Activated CD4-positive, CD25-positive, alpha-beta regulatory T cell (primary cell): ENCODE results near the gene OGFOD3.

Experiments used
- DNase-seq, 4 experiments: peaks; one replicate each; lab custom pipeline; 2025; lab: John Stamatoyannopoulos, UW

The OGFOD3 gene

GRCh38 chr17:82446649-82447048 lies 28.3 kb upstream of the OGFOD3 start:
- no peak for DNase-seq

DNA sequence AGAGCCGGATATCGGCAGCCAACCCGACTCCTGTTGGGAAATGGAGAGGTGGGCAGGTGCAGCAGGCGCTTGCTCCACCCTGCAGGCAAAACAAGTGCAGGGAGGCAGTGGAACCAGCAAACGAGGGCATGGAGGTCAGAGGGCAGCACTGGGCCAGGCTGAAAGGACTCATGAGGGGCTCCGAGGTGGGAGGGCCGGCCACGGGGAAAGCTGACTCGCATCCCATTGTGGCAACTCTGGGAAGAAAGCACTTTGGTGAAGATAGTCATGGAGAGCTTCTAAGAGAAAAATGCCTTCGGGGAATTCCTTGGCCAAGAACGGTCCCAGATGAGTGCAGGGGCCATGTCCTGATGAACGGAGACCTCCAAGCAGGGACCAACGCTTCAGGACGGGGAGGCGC lies 27.7 kb upstream of the OGFOD3 start:
- DNase-seq: no peak

GRCh38 chr17:82445542-82445941 lies 27.2 kb upstream of the OGFOD3 start:
- no peak for DNase-seq

DNA sequence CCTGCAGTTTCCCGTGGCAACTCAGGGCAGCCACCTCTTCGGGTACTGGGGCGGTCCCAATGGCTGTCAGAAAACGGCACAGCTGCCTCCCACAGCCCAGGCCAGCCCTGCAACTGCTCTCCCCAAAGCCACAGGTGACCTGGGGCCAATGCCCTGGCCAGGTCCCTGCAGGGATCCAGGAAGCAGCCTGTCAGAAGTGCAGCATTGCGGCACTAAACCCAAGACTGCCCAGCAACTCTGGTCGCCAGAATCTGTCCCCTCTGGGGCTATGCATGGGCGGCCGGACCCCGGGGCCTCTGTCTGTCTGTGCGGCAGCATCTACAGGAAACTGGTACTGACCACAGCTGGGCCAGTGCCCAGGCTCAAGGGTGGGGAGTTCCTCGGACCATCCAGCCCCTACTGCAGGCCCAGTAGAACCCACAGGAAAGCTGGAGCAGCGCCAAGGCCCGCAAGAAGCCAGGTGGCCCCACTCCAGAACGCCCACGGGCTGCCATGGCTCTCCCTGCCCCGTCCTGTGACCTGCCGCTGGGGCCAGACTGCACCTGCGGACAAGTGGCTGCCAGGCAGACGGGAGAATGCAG lies 26.6 kb upstream of the OGFOD3 start:
- no peak for DNase-seq

GRCh38 chr17:82444284-82444893 lies 26.0 kb upstream of the OGFOD3 start:
- no peak for DNase-seq

- DNase-seq: no peak
Observed at GRCh38 chr17:82443465-82444283, 25.3 kb upstream of the OGFOD3 start.

- no peak for DNase-seq
Observed at GRCh38 chr17:82442643-82443464, 24.5 kb upstream of the OGFOD3 start.

- DNase-seq: no peak
Observed at GRCh38 chr17:82441691-82442487, 23.5 kb upstream of the OGFOD3 start.

DNA sequence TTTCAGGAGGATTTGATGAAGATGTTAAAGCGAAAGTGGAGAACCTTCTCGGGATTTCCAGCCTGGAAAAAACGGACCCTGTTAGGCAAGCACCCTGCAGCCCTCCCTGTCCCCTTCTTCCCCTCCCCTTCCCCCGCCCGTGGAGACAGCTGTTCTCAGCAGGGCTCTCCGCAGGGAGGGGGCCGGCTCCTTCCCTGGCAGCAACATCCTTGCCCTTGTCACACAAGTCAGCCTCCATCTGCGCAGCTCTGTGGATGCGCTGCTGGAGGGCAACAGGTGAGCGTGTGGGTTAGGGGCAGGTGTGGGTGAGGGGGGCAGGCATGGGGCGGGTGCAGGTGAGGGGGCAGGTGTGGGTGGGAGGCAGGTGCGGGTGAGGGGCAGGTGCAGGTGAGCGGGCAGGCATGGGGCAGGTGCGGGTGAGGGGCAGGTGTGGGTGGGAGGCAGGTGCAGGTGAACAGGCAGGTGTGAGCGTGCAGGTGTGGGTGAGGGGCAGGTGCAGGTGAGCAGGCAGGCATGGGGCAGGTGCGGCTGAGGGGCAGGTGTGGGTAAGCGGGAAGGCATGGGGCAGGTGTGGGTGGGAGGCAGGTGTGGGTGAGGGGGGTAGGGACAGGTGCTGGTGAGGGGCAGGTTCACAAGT lies 22.7 kb upstream of the OGFOD3 start:
- no peak for DNase-seq

- no peak for DNase-seq
Observed at GRCh38 chr17:82440469-82440981, 22.1 kb upstream of the OGFOD3 start.

- DNase-seq: no peak
Observed at GRCh38 chr17:82439829-82440365, 21.5 kb upstream of the OGFOD3 start.

GRCh38 chr17:82439194-82439828 lies 20.9 kb upstream of the OGFOD3 start:
- no peak for DNase-seq

GRCh38 chr17:82438401-82439193 lies 20.2 kb upstream of the OGFOD3 start:
- DNase-seq: no peak

DNA sequence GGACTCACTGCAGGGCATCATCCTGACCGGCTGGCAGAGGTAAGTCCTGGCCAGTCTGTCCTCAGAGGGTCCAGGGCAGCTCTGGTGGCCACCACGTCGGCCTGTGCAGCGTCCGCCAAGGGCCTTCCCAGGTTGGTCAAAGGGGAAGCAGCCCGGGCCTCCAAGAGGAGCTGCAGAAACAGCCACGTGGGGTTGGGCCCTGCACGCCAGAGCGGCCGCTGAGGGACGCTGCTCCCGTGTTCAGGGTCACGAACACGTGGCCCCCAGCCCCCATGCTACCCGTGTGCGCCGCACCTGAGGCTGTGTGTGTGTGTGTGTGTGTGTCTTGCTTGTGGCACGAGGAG lies 18.9 kb upstream of the OGFOD3 start:
- no peak for DNase-seq

DNA sequence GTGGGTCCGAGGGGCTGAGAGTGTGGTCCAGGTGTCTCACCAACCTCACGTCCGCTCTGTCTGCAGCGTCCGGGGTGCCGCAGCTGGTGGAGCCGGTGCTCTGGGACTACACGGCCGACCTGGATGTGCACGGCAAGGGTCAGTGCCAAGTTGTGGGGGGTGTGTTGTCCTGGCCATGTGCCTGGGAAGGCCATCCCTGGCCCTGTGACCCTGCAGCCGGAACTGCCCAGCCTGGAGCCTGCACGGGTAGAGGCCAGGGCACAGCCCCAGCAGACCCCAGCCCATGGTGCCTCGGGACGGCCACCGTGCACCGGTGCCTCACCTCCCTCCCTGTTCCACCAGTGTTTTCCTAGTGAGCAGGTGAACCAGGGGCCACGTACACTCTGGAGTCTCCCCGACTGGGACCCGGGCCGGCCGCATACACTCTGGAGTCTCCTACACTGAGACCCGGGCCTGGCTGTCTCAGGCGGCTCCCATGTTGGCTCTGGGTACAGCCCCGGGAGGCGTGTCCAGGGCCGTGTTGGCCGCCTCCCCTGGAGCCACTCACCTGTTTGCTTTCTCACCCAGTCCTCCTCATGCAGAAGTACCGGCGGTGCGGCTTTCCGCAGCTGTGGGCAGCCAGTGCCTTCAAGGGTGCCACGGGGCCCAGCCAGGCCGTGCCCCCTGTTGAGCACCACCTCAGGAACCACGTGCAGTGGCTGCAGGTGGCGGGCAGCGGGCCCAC lies 18.4 kb upstream of the OGFOD3 start:
- no peak for DNase-seq

DNA sequence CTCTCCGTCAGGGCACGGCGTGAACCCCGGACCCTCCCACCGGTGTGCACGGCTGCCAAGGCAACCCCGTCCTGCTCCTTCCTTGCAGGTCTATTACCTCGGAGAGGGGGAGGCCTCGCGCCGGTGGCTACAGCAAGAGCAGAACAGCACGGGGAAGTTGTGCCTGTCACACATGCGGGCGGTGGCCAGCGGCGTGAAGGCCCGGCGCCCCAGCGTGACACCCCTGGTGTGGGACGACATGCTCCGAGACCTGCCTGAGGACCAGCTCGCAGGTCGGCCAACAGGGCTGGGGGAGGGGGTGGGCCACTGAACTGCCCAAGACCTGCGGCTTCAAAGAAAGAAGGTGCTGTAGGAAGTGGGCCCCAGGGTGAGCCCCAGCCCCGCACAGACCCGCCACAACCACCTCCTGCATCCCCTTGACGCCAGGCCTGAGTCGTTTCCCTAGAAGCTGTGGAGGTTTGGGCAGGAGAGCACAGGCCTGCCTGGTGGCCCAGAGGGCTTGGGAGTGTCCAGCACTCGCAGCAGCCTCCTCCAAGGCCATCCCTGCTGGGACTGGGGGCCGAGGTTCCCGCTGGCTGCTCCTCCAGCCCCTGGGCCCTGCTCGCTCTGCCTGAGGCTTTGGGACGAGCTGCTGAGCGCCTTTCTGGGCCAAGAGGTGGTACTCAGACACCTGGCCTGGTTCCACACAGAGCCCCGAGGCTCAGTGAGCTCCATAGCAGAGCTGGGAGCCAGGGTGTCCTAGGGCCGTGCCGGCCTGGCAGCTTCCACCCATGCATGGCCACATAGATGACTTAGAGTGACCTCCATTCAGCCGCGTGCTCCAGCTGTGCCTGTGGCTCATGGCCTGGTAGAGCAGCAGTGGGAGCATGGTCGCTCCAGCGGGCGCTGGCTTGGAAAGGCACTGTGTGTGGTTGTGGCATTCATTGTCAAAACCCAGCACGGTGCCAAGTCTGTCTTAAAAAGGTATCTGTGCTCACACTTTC lies 17.5 kb upstream of the OGFOD3 start:
- no peak for DNase-seq

DNA sequence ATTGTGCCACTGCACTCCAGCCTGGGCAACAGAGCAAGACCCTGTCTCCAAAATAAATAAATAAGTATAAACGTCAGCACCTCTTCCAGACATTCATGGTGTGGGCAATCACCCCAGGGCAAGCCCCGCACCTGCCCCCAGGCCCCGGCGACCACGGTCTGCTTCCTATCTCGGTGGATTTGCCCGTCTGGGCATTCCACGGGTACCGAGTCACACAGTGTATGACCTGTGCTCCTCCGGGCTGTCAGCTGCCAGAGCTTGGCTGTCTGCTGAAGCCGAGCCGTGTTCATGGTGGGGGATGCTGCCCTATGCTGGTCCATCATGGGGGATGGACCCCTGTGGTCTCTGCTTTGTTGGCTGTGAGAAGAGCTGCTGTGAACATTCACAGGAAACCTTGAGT lies 16.7 kb upstream of the OGFOD3 start:
- no peak for DNase-seq

DNA sequence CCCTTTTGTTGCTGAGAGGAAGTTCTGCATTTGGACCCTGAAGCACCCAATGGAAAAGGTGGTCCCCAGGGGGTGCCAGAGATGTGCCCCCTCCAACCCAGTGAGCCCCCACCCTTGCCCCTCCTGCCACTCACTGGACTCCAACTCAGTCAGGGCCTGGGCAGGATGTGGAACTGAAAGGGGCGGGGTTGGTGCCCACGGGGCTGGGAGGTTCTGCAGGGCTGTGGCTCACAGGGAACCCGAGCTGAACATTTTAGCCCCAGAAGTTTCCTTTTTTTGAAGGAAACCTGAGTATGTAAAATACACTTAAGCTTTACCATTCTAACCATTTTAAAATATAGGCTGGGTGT lies 15.8 kb upstream of the OGFOD3 start:
- peak in 1 of 4 experiments; percentile 32 for DNase-seq
